ENCODE measurements around the gene PRRC2C.

PRRC2C gene

GRCh38 chr1:171623651-171624331, 138.5 kb downstream of the PRRC2C start:
- no peaks in the 10 kb centered on the region for H3K79me2 ChIP-seq (ENCODE audit: low read length)
- no peaks in the 10 kb centered on the region for H3K36me3 ChIP-seq (replicated peaks; ENCODE audit: insufficient read depth, low read length)
- no peaks in the 10 kb centered on the region for H3K27me3 ChIP-seq (replicated peaks; ENCODE audit: insufficient read depth, low read length)
- H3K27ac ChIP-seq (ENCODE audit: low read length) = no peak overlapping the region
- no peaks in the 10 kb centered on the region for H3K9me3 ChIP-seq (replicated peaks; ENCODE audit: insufficient read depth, low read length)
- no peak overlapping the region for H3K4me3 ChIP-seq (ENCODE audit: low read length)
- no peak for DNase-seq
- TF ChIP-seq EZH2phosphoT487 (IDR thresholded peaks at IDR 0.05; ENCODE audit: low read length) = no peak
- TF ChIP-seq, protein P1, sequence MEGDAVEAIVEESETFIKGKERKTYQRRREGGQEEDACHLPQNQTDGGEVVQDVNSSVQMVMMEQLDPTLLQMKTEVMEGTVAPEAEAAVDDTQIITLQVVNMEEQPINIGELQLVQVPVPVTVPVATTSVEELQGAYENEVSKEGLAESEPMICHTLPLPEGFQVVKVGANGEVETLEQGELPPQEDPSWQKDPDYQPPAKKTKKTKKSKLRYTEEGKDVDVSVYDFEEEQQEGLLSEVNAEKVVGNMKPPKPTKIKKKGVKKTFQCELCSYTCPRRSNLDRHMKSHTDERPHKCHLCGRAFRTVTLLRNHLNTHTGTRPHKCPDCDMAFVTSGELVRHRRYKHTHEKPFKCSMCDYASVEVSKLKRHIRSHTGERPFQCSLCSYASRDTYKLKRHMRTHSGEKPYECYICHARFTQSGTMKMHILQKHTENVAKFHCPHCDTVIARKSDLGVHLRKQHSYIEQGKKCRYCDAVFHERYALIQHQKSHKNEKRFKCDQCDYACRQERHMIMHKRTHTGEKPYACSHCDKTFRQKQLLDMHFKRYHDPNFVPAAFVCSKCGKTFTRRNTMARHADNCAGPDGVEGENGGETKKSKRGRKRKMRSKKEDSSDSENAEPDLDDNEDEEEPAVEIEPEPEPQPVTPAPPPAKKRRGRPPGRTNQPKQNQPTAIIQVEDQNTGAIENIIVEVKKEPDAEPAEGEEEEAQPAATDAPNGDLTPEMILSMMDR (IDR thresholded peaks at IDR 0.05; ENCODE audit: low read length) = no peak
- no peak for TF ChIP-seq EZH2 (optimal IDR thresholded peaks at IDR 0.05; ENCODE audit: low read depth, low read length)
- no peak overlapping the region for H3K9ac ChIP-seq (ENCODE audit: low read length)
- no peaks in the 10 kb centered on the region for H4K20me1 ChIP-seq (ENCODE audit: insufficient read depth, low read length)
- no peaks in the 10 kb centered on the region for H3K9me2 ChIP-seq (replicated peaks; ENCODE audit: insufficient read depth, low read length)
- no peaks in the 10 kb centered on the region for H3F3A ChIP-seq (ENCODE audit: insufficient read depth, low read length)
- H3K4me1 ChIP-seq (ENCODE audit: low read length) = no peaks in the 10 kb centered on the region
- no peak overlapping the region for H3K4me2 ChIP-seq (ENCODE audit: low read depth, low read length)
- no peak overlapping the region for H2AFZ ChIP-seq (ENCODE audit: low read length)

DNA sequence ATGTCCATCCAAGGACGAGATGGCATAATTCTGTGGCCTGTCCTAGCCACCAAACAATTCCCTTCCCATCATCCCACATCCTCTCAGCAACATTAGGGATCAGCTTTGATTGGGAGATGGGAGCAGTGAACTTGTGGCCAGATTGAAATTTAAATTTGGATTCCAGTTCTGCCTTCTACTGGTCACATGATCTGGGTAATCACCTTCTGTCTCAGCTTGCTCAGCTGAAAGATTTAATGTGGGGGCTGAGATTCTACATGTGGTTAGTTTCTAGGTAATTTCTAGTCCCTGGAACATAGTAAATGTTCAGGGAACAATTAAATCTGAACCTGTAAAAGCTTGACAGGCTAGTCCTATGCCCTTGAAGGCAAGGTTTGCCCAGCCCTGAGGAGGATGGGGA, 139.9 kb downstream of the PRRC2C start:
- Histone ChIP-seq H3K79me2 (ENCODE audit: low read length) (no peaks in the 10 kb centered on the region), H3F3A (ENCODE audit: insufficient read depth, low read length) (no peaks in the 10 kb centered on the region), H3K36me3 (replicated peaks; ENCODE audit: insufficient read depth, low read length) (no peaks in the 10 kb centered on the region), H3K9me3 (replicated peaks; ENCODE audit: insufficient read depth, low read length) (no peaks in the 10 kb centered on the region), H3K9ac (ENCODE audit: low read length) (no peak overlapping the region), H3K4me2 (ENCODE audit: low read depth, low read length) (no peak overlapping the region), H2AFZ (ENCODE audit: low read length) (no peak overlapping the region), H4K20me1 (ENCODE audit: insufficient read depth, low read length) (no peaks in the 10 kb centered on the region), H3K9me2 (replicated peaks; ENCODE audit: insufficient read depth, low read length) (no peaks in the 10 kb centered on the region), H3K4me1 (ENCODE audit: low read length) (no peaks in the 10 kb centered on the region), H3K27me3 (replicated peaks; ENCODE audit: insufficient read depth, low read length) (no peaks in the 10 kb centered on the region), H3K4me3 (ENCODE audit: low read length) (no peak overlapping the region), H3K27ac (ENCODE audit: low read length) (no peak overlapping the region)
- DNase-seq = no peak
- TF ChIP-seq EZH2phosphoT487 (IDR thresholded peaks at IDR 0.05; ENCODE audit: low read length) (no peak), EZH2 (optimal IDR thresholded peaks at IDR 0.05; ENCODE audit: low read depth, low read length) (no peak)
- TF ChIP-seq, protein P1 (IDR thresholded peaks at IDR 0.05; ENCODE audit: low read length) = no peak

- H3K27me3 ChIP-seq (replicated peaks; ENCODE audit: insufficient read depth, low read length) = no peaks in the 10 kb centered on the region
- no peak overlapping the region for H3K9ac ChIP-seq (ENCODE audit: low read length)
- H3K4me3 ChIP-seq (ENCODE audit: low read length) = no peak overlapping the region
- no peaks in the 10 kb centered on the region for H3K4me1 ChIP-seq (ENCODE audit: low read length)
- H3K4me2 ChIP-seq (ENCODE audit: low read depth, low read length) = no peak overlapping the region
- no peak overlapping the region for H2AFZ ChIP-seq (ENCODE audit: low read length)
- no peaks in the 10 kb centered on the region for H4K20me1 ChIP-seq (ENCODE audit: insufficient read depth, low read length)
- no peaks in the 10 kb centered on the region for H3F3A ChIP-seq (ENCODE audit: insufficient read depth, low read length)
- no peak for DNase-seq
- H3K9me2 ChIP-seq (replicated peaks; ENCODE audit: insufficient read depth, low read length) = no peaks in the 10 kb centered on the region
- no peaks in the 10 kb centered on the region for H3K79me2 ChIP-seq (ENCODE audit: low read length)
- TF ChIP-seq EZH2phosphoT487 (IDR thresholded peaks at IDR 0.05; ENCODE audit: low read length) (no peak), EZH2 (optimal IDR thresholded peaks at IDR 0.05; ENCODE audit: low read depth, low read length) (no peak)
- TF ChIP-seq, protein P1 (IDR thresholded peaks at IDR 0.05; ENCODE audit: low read length) = no peak
- no peak overlapping the region for H3K27ac ChIP-seq (ENCODE audit: low read length)
- H3K9me3 ChIP-seq (replicated peaks; ENCODE audit: insufficient read depth, low read length) = no peaks in the 10 kb centered on the region
- no peaks in the 10 kb centered on the region for H3K36me3 ChIP-seq (replicated peaks; ENCODE audit: insufficient read depth, low read length)
Observed at GRCh38 chr1:171627020-171627419, 141.7 kb downstream of the PRRC2C start.

Data from MM.1S (cell line).